H1 (cell line): ENCODE data around the gene ARID3B. TPM values are rescaled to one million over a fixed set of nuclear protein-coding genes. Genes with fewer than 3 reads are reported as not detected.
A peak's percentile ranks its signal among the peaks of the same experiment; 100 is the strongest.

Experiments used
- CTCF ChIA-PET: fragments of 300-600 bp; sonication (Branson Sonifier 250); formaldehyde crosslinking; loops from one replicate; lab custom pipeline; 2021; ENCODE audit not compliant: partially characterized antibody; lab: Charles Lee
- POLR2A ChIA-PET: fragments of 300-600 bp; sonication (Branson Sonifier 250); formaldehyde crosslinking; loops from one replicate; lab custom pipeline; 2021; ENCODE audit warnings: inconsistent platforms; ENCODE audit not compliant: partially characterized antibody; lab: Charles Lee
- DNase-seq, 2 experiments: peaks; one replicate each; pipeline versions ENCODE4 v3.0.0 to v3.0.0-alpha.2; 2010 to 2022; ENCODE audit warnings: low spot score in 2 of 2, low read depth in 1 of 2, mixed read lengths in 1 of 2
- FAIRE-seq: peaks from 2 replicates; lab custom pipeline; 2011; peaks lifted over from hg19 to GRCh38; lab: Jason Lieb, UNC
- H2AFZ ChIP-seq: 2 replicates; pipeline ENCODE4 v1.8.1; 2012; ENCODE audit warnings: low read length, inconsistent platforms
- H2AK5ac ChIP-seq: 2 replicates; pipeline ENCODE4 v1.6.1; 2013; ENCODE audit warnings: low read depth, low read length
- H2BK120ac ChIP-seq: replicated peaks from 2 replicates; pipeline ENCODE3; 2013; ENCODE audit warnings: low read depth, low read length, inconsistent platforms
- H2BK12ac ChIP-seq: 2 replicates; pipeline ENCODE4 v1.6.1; 2013; ENCODE audit warnings: low read depth, low read length
- H2BK15ac ChIP-seq: 2 replicates; pipeline ENCODE4 v1.6.1; 2013; ENCODE audit warnings: low read length
- H2BK20ac ChIP-seq: 2 replicates; pipeline ENCODE4 v1.6.1; 2013; ENCODE audit warnings: low read length
- H2BK5ac ChIP-seq: 2 replicates; pipeline ENCODE4 v1.6.1; 2013; ENCODE audit warnings: low read depth, low read length
- H3K14ac ChIP-seq: 2 replicates; pipeline ENCODE4 v1.6.1; 2013; ENCODE audit warnings: inconsistent platforms; ENCODE audit not compliant: insufficient read length
- H3K18ac ChIP-seq: 2 replicates; pipeline ENCODE4 v1.6.1; 2013; ENCODE audit warnings: low read length; ENCODE audit errors: extremely low read depth
- H3K23ac ChIP-seq: 2 replicates; pipeline ENCODE4 v1.6.1; 2013; ENCODE audit warnings: inconsistent platforms; ENCODE audit not compliant: insufficient read length
- H3K23me2 ChIP-seq: 2 replicates; pipeline ENCODE4 v1.6.1; 2013; ENCODE audit warnings: low read depth, low read length
- H3K27ac ChIP-seq: 2 replicates; pipeline ENCODE4 v1.6.1; 2011; ENCODE audit warnings: low read depth, low read length, inconsistent platforms
- H3K27me3 ChIP-seq, 4 experiments: replicated peaks in 1 of 4; 1 replicate in 1 of 4; 2 replicates in 3 of 4; pipeline versions ENCODE4 v1.6.1 to v1.8.1; 2011 to 2013; ENCODE audit warnings: low read length in 3 of 4, mild to moderate bottlenecking in 3 of 4, inconsistent platforms in 2 of 4, mixed read lengths in 2 of 4, moderate library complexity in 1 of 4; ENCODE audit not compliant: control insufficient read depth in 3 of 4, insufficient read depth in 3 of 4; ENCODE audit errors: extremely low read depth in 1 of 4
- H3K36me3 ChIP-seq, 4 experiments: 2 replicates each; pipeline versions ENCODE4 v1.6.1 to v1.8.1; 2011 to 2013; ENCODE audit warnings: mild to moderate bottlenecking in 4 of 4, low read length in 3 of 4, moderate library complexity in 2 of 4, control low read depth in 1 of 4, inconsistent platforms in 1 of 4; ENCODE audit not compliant: insufficient read depth in 4 of 4, control insufficient read depth in 2 of 4
- H3K4ac ChIP-seq: replicated peaks from 2 replicates; pipeline ENCODE3; 2013; ENCODE audit warnings: low read length, low read depth, mixed read lengths, inconsistent platforms; ENCODE audit not compliant: insufficient read length
- H3K4me1 ChIP-seq, 4 experiments: replicated peaks in 1 of 4; 1 replicate in 1 of 4; 2 replicates in 3 of 4; pipeline versions ENCODE4 v1.6.1 to v1.8.1; 2011 to 2013; ENCODE audit warnings: low read length in 3 of 4, inconsistent platforms in 2 of 4, mixed read lengths in 1 of 4; ENCODE audit not compliant: insufficient read depth in 4 of 4, control insufficient read depth in 3 of 4
- H3K4me2 ChIP-seq, 2 experiments: 2 replicates each; pipeline versions ENCODE4 v1.6.1 to v1.8.1; 2011 to 2013; ENCODE audit warnings: low read depth in 2 of 2, low read length in 2 of 2, control low read depth in 1 of 2, inconsistent platforms in 1 of 2, mild to moderate bottlenecking in 1 of 2; ENCODE audit not compliant: insufficient read depth in 1 of 2
- H3K4me3 ChIP-seq, 4 experiments: fragments of 200-600, 300-600 bp in 1 of 4; sonication (generic), shearing (Covaris generic), sonication (Bioruptor Twin) in 1 of 4; 2 replicates each; pipeline versions ENCODE4 v1.5.1 to v1.8.1; 2011 to 2016; ENCODE audit warnings: low read length in 4 of 4, low read depth in 3 of 4, control low read depth in 2 of 4, inconsistent platforms in 2 of 4, mild to moderate bottlenecking in 2 of 4, mixed read lengths in 1 of 4, moderate library complexity in 1 of 4; ENCODE audit not compliant: insufficient read depth in 2 of 4; ENCODE audit errors: extremely low read depth in 1 of 4
- H3K56ac ChIP-seq: replicated peaks from 2 replicates; pipeline ENCODE3; 2013; ENCODE audit warnings: low read depth, mild to moderate bottlenecking, mixed read lengths, low read length, inconsistent platforms; ENCODE audit not compliant: insufficient read length
- H3K79me1 ChIP-seq: 2 replicates; pipeline ENCODE4 v1.6.1; 2013; ENCODE audit warnings: low read depth, low read length, control low read depth
- H3K79me2 ChIP-seq, 2 experiments: 2 replicates each; pipeline versions ENCODE4 v1.6.1 to v1.8.1; 2012 to 2013; ENCODE audit warnings: low read length in 2 of 2, mild to moderate bottlenecking in 2 of 2, inconsistent platforms in 1 of 2; ENCODE audit not compliant: insufficient read depth in 2 of 2, control insufficient read depth in 1 of 2
- H3K9ac ChIP-seq, 4 experiments: replicated peaks in 1 of 4; 1 replicate in 1 of 4; 2 replicates in 3 of 4; pipeline versions ENCODE4 v1.6.1 to v1.8.1; 2011 to 2013; ENCODE audit warnings: low read depth in 3 of 4, low read length in 3 of 4, control low read depth in 2 of 4, mild to moderate bottlenecking in 2 of 4, moderate library complexity in 2 of 4, inconsistent platforms in 1 of 4; ENCODE audit errors: extremely low read depth in 1 of 4
- H3K9me3 ChIP-seq, 2 experiments: 2 replicates each; pipeline versions ENCODE4 v1.6.1 to v1.8.1; 2012 to 2013; ENCODE audit warnings: mild to moderate bottlenecking in 2 of 2, moderate library complexity in 2 of 2, control low read depth in 1 of 2, inconsistent platforms in 1 of 2, low read depth in 1 of 2, low read length in 1 of 2, mixed read lengths in 1 of 2; ENCODE audit not compliant: insufficient read depth in 2 of 2
- H4K20me1 ChIP-seq, 2 experiments: replicated peaks in 1 of 2; 2 replicates each; pipeline versions ENCODE3 to v1.8.1; 2011 to 2013; ENCODE audit warnings: inconsistent platforms in 2 of 2, low read length in 2 of 2, mild to moderate bottlenecking in 1 of 2; ENCODE audit not compliant: insufficient read depth in 2 of 2, control insufficient read depth in 1 of 2
- H4K5ac ChIP-seq: 2 replicates; pipeline ENCODE4 v1.6.1; 2013; ENCODE audit warnings: low read length, low read depth, mixed read lengths, inconsistent platforms; ENCODE audit not compliant: insufficient read length
- H4K8ac ChIP-seq: 2 replicates; pipeline ENCODE4 v1.8.0; 2013; ENCODE audit warnings: mild to moderate bottlenecking, moderate library complexity, low read length, inconsistent platforms; ENCODE audit not compliant: insufficient read depth; ENCODE audit errors: extremely low read depth
- H4K91ac ChIP-seq: replicated peaks from 2 replicates; pipeline ENCODE3; 2013; ENCODE audit warnings: low read length, mixed read lengths, inconsistent platforms; ENCODE audit not compliant: insufficient read length
- ASH2L ChIP-seq: fragments of 200-600, 300-600 bp; sonication (generic); IDR thresholded peaks from one replicate; pipeline ENCODE4 v1.7.1; 2017; ENCODE audit warnings: low read length
- MAFK ChIP-seq: IDR thresholded peaks from 2 replicates; pipeline ENCODE4 v1.6.1; 2012; ENCODE audit warnings: low read depth, mild to moderate bottlenecking, improper control_type of control experiment, low read length
- WGBS, 2 experiments: shearing (Covaris generic) in 1 of 2; methylation state at CpG; one replicate each; pipeline versions ENCODE4 v1.1.6 to v1.1.7; 2013 to 2015; ENCODE audit warnings: low lambda C conversion rate in 2 of 2, mixed read lengths in 2 of 2, inconsistent platforms in 1 of 2, low coverage in 1 of 2, missing lambda C conversion rate in 1 of 2; ENCODE audit not compliant: insufficient replicate concordance in 2 of 2, insufficient coverage in 1 of 2, insufficient read length in 1 of 2; ENCODE audit errors: extremely low coverage in 1 of 2, missing lambda C conversion rate in 1 of 2; 5-methylcytosine and 5-hydroxymethylcytosine counted together
- polyA plus RNA-seq, 7 experiments: library from polyadenylated mRNA; depleted of rRNA in 3 of 7; stranded (reverse) in 5 of 7; unstranded in 2 of 7; fragments of >200 nt in 5 of 7; fragments of 200-250 nt in 2 of 7; gene quantifications; 1 replicate in 5 of 7; 2 replicates in 1 of 7; 4 replicates in 1 of 7; pipeline versions ENCODE4 v1.2.1 to v1.2.3, GENCODE V29; 2011 to 2013; ENCODE audit warnings: missing spikeins in 2 of 7, mixed read lengths in 2 of 7
- total RNA-seq: library from RNA; stranded (reverse); fragmentation: NEBNext Ultra II Directional; extraction: Animal tissue kit (Norgen Biotek cat#: 25700); gene quantifications from 2 replicates; pipeline ENCODE4 v1.2.1, GENCODE V29; 2021

ARID3B gene
- total and polyA plus RNA-seq, 2 of the 8 experiments (the other 6 are each of a cell fraction or from before 2014, with no cell fraction given) = 81.0 to 115 TPM

DNA sequence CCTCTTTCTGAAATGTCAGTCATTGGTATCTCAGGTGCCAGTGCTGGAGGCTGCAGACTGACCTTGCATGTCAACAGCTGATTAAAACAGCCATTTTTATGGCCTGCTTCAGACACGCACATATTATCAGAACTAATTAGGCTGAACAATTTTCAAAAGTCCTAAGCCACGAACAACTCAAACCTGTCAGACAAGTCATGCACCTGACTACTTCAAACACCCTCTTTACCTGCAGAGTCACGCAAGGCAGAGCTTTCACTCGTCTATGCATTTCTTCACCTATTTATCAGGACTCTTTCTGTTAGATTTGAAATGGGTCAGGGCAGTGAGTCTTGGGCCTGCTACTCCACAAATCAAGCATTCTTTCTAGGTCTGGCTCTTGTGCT, 101.3 kb downstream of the ARID3B start:
- Histone ChIP-seq H3K4me3 (no peak overlapping the region), H3K79me1 (peaks cover 6% of the 10 kb centered on the region; the same call in 1 of the 2 replicates), H3K27me3 (no peaks in the 10 kb centered on the region), H3K23me2 (no peaks in the 10 kb centered on the region), H3K14ac (no peak overlapping the region), H4K5ac (no peak overlapping the region), H3K56ac (no peak overlapping the region), H3K36me3 (peaks cover 0 to 16% (median 2%) of the 10 kb centered on the region in 4 experiments; a peak in 4 of 8 replicates), H4K20me1 (peaks cover 3 to 6% of the 10 kb centered on the region in 2 experiments), H3K18ac (no peak overlapping the region), H2AK5ac (no peak overlapping the region), H4K8ac (no peak overlapping the region), H3K4ac (no peak overlapping the region), H4K91ac (no peak overlapping the region), H2BK15ac (no peak overlapping the region), H3K9me3 (no peaks in the 10 kb centered on the region), H3K4me2 (peak overlapping the region; percentile 36), H2BK20ac (no peak overlapping the region), H3K27ac (no peak overlapping the region), H3K79me2 (0 out of 4 replicates have a peak, but pooled peaks cover 0 to 6% of the 10 kb centered on the region in 2 experiments), H2AFZ (no peak overlapping the region), H2BK120ac (no peak overlapping the region), H3K4me1 (peaks cover 0 to 13% (median 11%) of the 10 kb centered on the region in 4 experiments; a peak in 4 of 7 replicates), H2BK12ac (no peak overlapping the region), H2BK5ac (no peak overlapping the region; the same call in 1 of the 2 replicates), H3K9ac (0 out of 7 replicates have a peak overlapping the region, but pooled peaks of 2 of the 4 experiments have one; percentile 15 to 22), H3K23ac (no peak overlapping the region)
- FAIRE-seq (no peak), DNase-seq (no peak)
- WGBS, 2 experiments = 86% methylated on average over 4 of the region's 4 CpGs; no CpG with 5 or more reads in 1 of the 2 experiments
- CTCF ChIA-PET = interaction anchor here (0.7 to 37.5 kb wide), 4 partner anchors 10 to 132 kb away, joined by 3 to 1439 read pairs (median 272); partner anchors contain the start of genes CLK3, CSK, CYP1A1 and CYP1A2
- POLR2A ChIA-PET = interaction anchor here (1.1 to 5.3 kb wide), 5 partner anchors 14 to 120 kb away, joined by 3 to 32 read pairs (median 4); no protein-coding TSS in a partner anchor
- TF ChIP-seq MAFK (no peak), ASH2L (no peak)
